ENCODE results near the gene C1orf87. TPM values are rescaled to one million over a fixed set of nuclear protein-coding genes. Genes with fewer than 3 reads are reported as not detected.

The C1orf87 gene
- total RNA-seq, 1 experiment from 2014 or later, result 0.33 TPM

- no peaks in the 10 kb centered on the region for H3K79me1 ChIP-seq (ENCODE audit: insufficient read depth, low read depth, low read length, poor library complexity, severe bottlenecking)
- DNase-seq, result no peak
- H3K9me3 ChIP-seq (ENCODE audit: control insufficient read depth, low read depth, low read length), result no peaks in the 10 kb centered on the region
- H3T11ph ChIP-seq (ENCODE audit: low read length), result no peak overlapping the region
- H4K20me1 ChIP-seq (ENCODE audit: control insufficient read depth, insufficient read depth, insufficient read length), result no peaks in the 10 kb centered on the region
- no peak overlapping the region for H4K5ac ChIP-seq (ENCODE audit: insufficient read length, low read depth, low read length)
- no peak overlapping the region for H3K14ac ChIP-seq (ENCODE audit: insufficient read depth, low read length)
- no peak overlapping the region for H3K9ac ChIP-seq (ENCODE audit: extremely low read depth, insufficient read length, low read length)
- no peak overlapping the region for H3K23ac ChIP-seq (ENCODE audit: insufficient read length, low read depth, low read length)
- H3K18ac ChIP-seq (ENCODE audit: insufficient read length, low read depth, low read length), result no peak overlapping the region
- H3K4me3 Mint-ChIP-seq, result no peak overlapping the region
- H2BK12ac ChIP-seq (ENCODE audit: insufficient read length, low read depth, low read length), result no peak overlapping the region
- H2BK5ac ChIP-seq (ENCODE audit: insufficient read length, low read length), result no peak overlapping the region
- no peaks in the 10 kb centered on the region for H3K79me2 ChIP-seq (ENCODE audit: insufficient read depth, low read length)
- no peaks in the 10 kb centered on the region for H3K23me2 ChIP-seq (ENCODE audit: insufficient read length, low read depth, low read length, poor library complexity, severe bottlenecking)
- H2BK120ac ChIP-seq (ENCODE audit: low read depth, low read length, poor library complexity, severe bottlenecking), result no peak overlapping the region
- H4K91ac ChIP-seq (ENCODE audit: insufficient read length, low read depth, low read length), result no peak overlapping the region
- H3K27me3 ChIP-seq (ENCODE audit: insufficient read depth, low read length), result no peaks in the 10 kb centered on the region
- H3K9me3 Mint-ChIP-seq, result no peaks in the 10 kb centered on the region
- H3K4me2 ChIP-seq (ENCODE audit: insufficient read depth, insufficient read length, low read length), result no peak overlapping the region
- no peak overlapping the region for H4K8ac ChIP-seq (replicated peaks; ENCODE audit: insufficient read length, low read depth, low read length)
- no peaks in the 10 kb centered on the region for H3K36me3 Mint-ChIP-seq (ENCODE audit: insufficient read depth in 1 of 3, low read depth in 3 of 3)
- TF ChIP-seq CTCF (conservative IDR thresholded peaks at IDR 0.05), result no peak
- H3K56ac ChIP-seq (ENCODE audit: insufficient read length, low read depth, low read length), result no peak overlapping the region
- no peak overlapping the region; a peak in 1 of 7 replicates for H3K27ac Mint-ChIP-seq
- H3K4me1 ChIP-seq (ENCODE audit: insufficient read depth, low read length), result no peaks in the 10 kb centered on the region
- no peak overlapping the region for H2AFZ ChIP-seq (ENCODE audit: low read length)
- peaks cover 7 to 9% of the 10 kb centered on the region in 2 experiments for H3K4me1 Mint-ChIP-seq
- H3K4ac ChIP-seq (ENCODE audit: low read depth, low read length), result no peak overlapping the region
- H3K27ac ChIP-seq (ENCODE audit: insufficient read length, low read depth, low read length), result no peak overlapping the region
- no peak overlapping the region for H2BK20ac ChIP-seq (ENCODE audit: low read depth, low read length, poor library complexity, severe bottlenecking)
- no peak overlapping the region for H2AK5ac ChIP-seq (ENCODE audit: insufficient read length, low read length)
- H3K27me3 Mint-ChIP-seq (ENCODE audit: low read depth), result peaks cover 3% of the 10 kb centered on the region; the same call in 1 of the 2 replicates
- no CpG with 5 or more reads among the region's 4 CpGs for WGBS (ENCODE audit: extremely low coverage, insufficient read length, low lambda C conversion rate)
- no peak overlapping the region for H2BK15ac ChIP-seq (ENCODE audit: low read depth, low read length)
Measured at GRCh38 chr1:60118085-60118484, 44.5 kb upstream of the C1orf87 start.
